ENCODE measurements around the gene AP2A1. TPM values are rescaled to one million over a fixed set of nuclear protein-coding genes. Genes with fewer than 3 reads are reported as not detected.

Gene AP2A1
- total and polyA plus RNA-seq, 9 donors = 37.8 to 126 (median 88.1) TPM

DNA sequence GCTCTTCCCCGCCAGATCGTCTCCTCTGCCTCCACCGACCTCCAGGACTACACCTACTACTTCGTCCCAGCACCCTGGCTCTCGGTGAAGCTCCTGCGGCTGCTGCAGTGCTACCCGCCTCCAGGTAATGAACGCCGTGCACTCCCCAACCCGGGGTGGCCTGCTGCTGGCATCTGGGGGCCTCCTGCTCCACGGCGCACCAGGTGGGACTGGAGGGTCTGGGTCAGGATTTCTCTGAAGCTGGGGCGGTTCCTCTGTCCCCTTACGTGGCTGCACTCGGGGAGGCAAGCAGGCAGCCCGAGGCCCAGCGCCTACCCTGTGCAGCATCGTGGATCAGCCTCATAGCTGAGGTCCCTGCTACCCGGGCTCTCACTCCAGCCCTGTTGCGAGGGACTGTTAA, 28.8 kb downstream of the AP2A1 start:
- 91 to 94% (median 93%) methylated on average over 20 of the region's 20 CpGs for WGBS, 3 donors
- DNase-seq = no peak
- Histone ChIP-seq H3K27me3 (no peaks in the 10 kb centered on the region), H3K4me3 (no peak overlapping the region), H3K36me3 (no peaks in the 10 kb centered on the region), H3K4me1 (ENCODE audit: insufficient read depth) (peaks cover 8% of the 10 kb centered on the region), H3K27ac (no peak overlapping the region), H3K9me3 (no peaks in the 10 kb centered on the region)
- no peak for TF ChIP-seq EP300 (IDR thresholded peaks at IDR 0.05)
- TF ChIP-seq, protein P1, sequence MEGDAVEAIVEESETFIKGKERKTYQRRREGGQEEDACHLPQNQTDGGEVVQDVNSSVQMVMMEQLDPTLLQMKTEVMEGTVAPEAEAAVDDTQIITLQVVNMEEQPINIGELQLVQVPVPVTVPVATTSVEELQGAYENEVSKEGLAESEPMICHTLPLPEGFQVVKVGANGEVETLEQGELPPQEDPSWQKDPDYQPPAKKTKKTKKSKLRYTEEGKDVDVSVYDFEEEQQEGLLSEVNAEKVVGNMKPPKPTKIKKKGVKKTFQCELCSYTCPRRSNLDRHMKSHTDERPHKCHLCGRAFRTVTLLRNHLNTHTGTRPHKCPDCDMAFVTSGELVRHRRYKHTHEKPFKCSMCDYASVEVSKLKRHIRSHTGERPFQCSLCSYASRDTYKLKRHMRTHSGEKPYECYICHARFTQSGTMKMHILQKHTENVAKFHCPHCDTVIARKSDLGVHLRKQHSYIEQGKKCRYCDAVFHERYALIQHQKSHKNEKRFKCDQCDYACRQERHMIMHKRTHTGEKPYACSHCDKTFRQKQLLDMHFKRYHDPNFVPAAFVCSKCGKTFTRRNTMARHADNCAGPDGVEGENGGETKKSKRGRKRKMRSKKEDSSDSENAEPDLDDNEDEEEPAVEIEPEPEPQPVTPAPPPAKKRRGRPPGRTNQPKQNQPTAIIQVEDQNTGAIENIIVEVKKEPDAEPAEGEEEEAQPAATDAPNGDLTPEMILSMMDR (IDR thresholded peaks at IDR 0.05) = no peak
- TF ChIP-seq POLR2A (IDR thresholded peaks at IDR 0.05) = no peak
- intact Hi-C loops (cut with DNase I) = no loop called here

- Histone ChIP-seq H3K27me3 (no peaks in the 10 kb centered on the region), H3K4me1 (ENCODE audit: insufficient read depth) (peaks cover 8% of the 10 kb centered on the region), H3K36me3 (no peaks in the 10 kb centered on the region), H3K9me3 (no peaks in the 10 kb centered on the region), H3K4me3 (no peak overlapping the region), H3K27ac (no peak overlapping the region)
- intact Hi-C loops (cut with DNase I) = no loop called here
- TF ChIP-seq, protein P1 (IDR thresholded peaks at IDR 0.05) = no peak
- TF ChIP-seq POLR2A (IDR thresholded peaks at IDR 0.05) = no peak
- TF ChIP-seq EP300 (IDR thresholded peaks at IDR 0.05) = no peak
- peak in 1 of 5 donors; percentile 21 for DNase-seq
- 79 to 91% (median 87%) methylated on average over 11 of the region's 11 CpGs for WGBS, 3 donors
These were observed 31.8 kb downstream of the AP2A1 start for GRCh38 chr19:49798574-49798973.

GRCh38 chr19:49799271-49799797, 32.5 kb downstream of the AP2A1 start:
- Histone ChIP-seq H3K27me3 (no peaks in the 10 kb centered on the region), H3K36me3 (no peaks in the 10 kb centered on the region), H3K27ac (no peak overlapping the region), H3K4me1 (ENCODE audit: insufficient read depth) (peaks cover 8% of the 10 kb centered on the region), H3K9me3 (no peaks in the 10 kb centered on the region), H3K4me3 (no peak overlapping the region)
- WGBS, 3 donors = 89 to 92% (median 90%) methylated on average over 27 to 28 of the region's 28 CpGs
- intact Hi-C loops (cut with DNase I) = no loop called here
- DNase-seq = peak in 2 of 5 donors; percentile 31 to 43
- TF ChIP-seq, protein P1 (IDR thresholded peaks at IDR 0.05) = no peak
- TF ChIP-seq EP300 (IDR thresholded peaks at IDR 0.05) (no peak), POLR2A (IDR thresholded peaks at IDR 0.05) (no peak)

DNA sequence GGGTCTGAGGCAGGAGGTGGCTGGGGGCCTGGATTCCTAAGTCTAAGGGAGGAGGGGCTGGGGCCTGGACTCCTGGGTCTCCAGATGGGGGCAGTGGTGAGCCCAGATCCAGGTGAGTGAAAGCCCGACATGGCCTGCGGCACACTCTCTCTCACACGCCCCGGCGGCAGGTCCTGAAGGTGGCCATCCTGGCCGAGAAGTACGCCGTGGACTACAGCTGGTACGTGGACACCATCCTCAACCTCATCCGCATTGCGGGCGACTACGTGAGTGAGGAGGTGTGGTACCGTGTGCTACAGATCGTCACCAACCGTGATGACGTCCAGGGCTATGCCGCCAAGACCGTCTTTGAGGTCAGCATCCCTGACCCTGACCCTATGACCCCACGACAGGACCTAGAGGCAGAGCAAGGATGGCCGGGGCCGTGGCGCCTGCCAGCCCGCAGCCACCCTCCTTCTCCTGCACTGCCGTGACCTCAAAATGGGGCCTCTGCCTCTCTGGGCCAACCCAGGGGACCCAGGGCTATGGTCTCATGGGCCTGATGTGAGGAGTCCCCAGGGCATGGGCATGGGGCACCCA, 33.1 kb downstream of the AP2A1 start:
- intact Hi-C loops (cut with DNase I) = loop anchor here in 2 of 4 donors (5.0 to 10.0 kb wide), 3 partner anchors 33 to 75 kb away; partner anchors contain the start of gene AP2A1 (in 1 of the 2)
- peak in 2 of 5 donors; percentile 39 to 46 for DNase-seq
- H3K27ac ChIP-seq = no peak overlapping the region
- WGBS, 3 donors = 88 to 94% (median 92%) methylated on average over 20 to 25 of the region's 25 CpGs
- peaks cover 8% of the 10 kb centered on the region for H3K4me1 ChIP-seq (ENCODE audit: insufficient read depth)
- H3K4me3 ChIP-seq = no peak overlapping the region
- no peaks in the 10 kb centered on the region for H3K36me3 ChIP-seq
- TF ChIP-seq EP300 (IDR thresholded peaks at IDR 0.05) = no peak
- TF ChIP-seq, protein P1 (IDR thresholded peaks at IDR 0.05) = no peak
- H3K27me3 ChIP-seq = no peaks in the 10 kb centered on the region
- H3K9me3 ChIP-seq = no peaks in the 10 kb centered on the region
